HG03354 (cell line): ENCODE data around the gene NAA16.
A peak's percentile ranks its signal among the peaks of the same experiment; 100 is the strongest.

ENCODE experiments used
- ATAC-seq: cut with Tn5 transposase; IDR thresholded peaks from one replicate; pipeline ENCODE4 v1.9.1; 2021; ENCODE audit warnings: mild to moderate bottlenecking; ENCODE audit not compliant: unreplicated experiment, poor library complexity, severe bottlenecking

NAA16 gene

DNA sequence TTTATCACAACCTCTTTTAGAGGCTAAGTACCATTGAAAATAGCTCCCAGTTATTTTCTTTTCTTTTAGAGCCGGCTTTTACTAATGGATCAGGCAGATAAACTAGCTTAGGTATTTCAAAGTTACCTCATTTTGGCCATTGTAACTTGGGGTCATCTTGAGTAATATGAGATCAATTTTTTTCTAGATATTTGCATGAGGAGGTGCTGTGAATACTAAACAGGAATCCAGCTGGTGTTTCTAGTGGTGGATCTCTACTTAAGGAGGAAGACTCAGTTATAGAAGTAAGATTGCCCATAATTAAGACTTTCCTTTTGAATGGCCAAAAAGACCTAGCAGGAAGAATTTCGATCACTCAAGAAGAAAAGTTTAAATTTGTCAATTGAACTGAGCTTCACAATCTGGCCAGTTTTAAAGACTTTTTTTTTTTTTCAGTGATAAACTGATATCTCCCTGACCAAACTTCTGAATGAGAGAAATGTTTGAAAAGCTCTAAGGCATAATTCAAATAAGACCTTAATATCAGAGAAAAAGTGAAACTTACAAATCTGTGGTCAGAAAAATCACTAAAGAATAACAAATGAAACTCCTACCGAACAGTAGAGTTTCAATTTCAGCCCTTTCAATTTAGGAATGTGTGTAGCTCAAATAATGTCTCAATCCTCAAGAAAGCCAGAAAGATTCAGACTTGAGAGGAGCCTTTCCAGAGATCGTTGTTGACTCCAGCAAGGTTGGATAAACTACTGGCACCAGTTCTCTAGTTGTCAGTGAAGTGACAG lies 11.6 kb upstream of the NAA16 start:
- ATAC-seq: peak; percentile 54

DNA sequence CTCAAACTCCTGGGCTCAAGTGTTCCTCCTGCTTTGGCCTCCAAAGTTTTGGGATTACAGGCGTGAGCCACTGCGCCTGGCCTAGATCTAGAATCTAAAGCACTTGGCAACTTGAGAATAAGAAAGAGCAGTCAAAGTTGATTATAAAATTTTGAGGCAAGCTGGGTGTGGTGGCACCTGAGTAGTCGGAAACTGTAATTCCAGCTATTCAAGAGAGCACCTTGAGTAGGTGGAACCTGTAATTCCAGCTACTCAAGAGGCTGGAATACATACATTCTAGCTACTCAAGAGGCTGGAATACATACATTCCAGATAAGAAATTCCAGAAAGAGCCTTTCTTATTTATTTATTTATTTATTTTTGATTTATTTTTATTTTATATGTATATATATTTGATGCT lies 8.3 kb upstream of the NAA16 start:
- no peak for ATAC-seq

DNA sequence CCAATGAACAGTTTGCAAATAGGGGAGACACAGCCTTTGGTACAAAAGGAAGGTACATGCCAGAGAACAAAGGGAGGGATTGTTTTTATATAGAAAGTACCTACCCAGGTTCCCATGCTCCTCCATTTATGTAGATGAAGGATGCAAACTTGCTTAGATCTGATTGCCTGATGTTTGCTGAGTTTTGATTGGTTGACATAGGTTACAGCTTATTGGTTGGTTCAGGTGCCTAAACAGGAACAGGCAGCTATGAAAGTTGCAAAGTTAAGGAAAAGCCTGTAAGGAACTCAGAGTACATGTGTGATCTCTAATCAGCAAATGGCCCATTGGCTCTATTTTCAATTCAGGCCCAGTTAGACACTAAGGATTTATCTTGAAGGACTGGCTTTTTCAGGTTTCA lies 6.5 kb upstream of the NAA16 start:
- ATAC-seq: no peak

DNA sequence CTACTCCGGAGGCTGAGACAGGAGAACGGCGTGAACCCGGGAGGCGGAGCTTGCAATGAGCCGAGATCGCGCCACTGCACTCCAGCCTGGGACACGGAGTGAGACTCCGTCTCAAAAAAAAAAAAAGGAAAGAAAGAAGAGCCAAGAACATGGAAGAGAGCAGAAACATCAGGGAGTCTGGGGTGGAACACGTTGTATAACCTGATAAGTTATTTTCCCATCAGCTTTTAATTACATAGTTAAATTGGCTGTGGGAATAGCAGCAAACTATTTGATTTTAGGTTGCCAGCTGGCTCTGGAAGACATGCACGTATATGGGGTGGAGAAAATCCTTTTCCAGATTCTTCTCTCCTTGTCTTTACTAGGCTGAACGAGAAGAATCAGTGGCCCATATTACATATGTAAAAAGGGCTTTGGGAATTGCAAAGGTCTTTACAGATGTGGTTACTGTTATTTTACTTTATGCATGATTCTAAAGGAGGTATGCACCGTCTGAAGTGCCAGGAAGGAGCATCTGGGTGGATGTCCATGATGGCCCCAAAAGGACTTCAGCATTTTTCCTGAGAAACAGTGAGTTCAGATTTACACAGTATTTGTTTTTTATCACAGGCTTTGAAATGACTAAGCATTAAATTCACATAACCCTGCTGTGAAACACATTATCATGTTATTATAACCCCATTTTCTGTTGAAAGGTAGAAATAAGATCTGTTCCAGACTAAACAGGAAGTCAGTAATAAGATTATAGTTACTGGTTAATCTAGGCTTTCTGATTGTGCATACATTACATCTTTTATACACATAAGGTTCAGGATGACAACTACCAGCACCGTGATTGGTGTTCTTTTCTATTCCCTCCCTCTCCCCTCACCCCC lies 4.6 kb upstream of the NAA16 start:
- no peak for ATAC-seq

DNA sequence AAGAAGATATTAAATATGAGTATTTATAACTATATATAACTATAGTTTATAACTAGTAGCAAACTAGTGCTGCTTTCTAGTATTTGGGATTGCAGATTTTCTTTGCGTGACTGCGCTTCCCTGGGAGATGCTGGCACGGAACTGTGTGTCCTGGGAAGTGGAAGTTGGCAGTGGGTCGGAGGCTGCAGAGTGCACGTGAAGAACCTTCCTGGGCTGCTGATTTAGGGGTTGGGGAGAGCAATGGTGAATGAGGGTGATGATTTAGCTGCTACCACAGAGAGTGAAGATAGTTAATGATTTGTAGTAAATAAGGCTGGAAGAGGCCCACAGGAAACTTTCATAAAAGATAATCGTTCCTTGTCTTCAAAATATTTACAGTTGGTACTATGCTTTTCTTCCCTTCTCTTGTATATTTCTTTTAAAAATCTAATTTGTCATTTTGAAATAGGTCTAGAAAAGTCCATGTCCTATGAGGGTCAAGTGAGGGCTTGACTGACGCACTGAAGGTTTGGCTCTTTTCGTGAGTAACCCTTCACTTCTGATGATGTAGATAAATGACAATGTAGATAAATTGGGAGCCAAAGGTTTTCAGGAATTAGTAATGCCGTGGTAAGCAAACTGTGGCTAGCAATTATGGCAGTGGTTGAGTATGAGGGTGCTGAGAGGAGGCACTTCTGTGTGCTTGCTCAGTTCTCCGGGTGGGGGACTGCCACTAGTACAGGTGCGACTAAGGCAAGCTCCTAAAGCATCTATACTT lies 3.0 kb upstream of the NAA16 start:
- ATAC-seq: no peak

DNA sequence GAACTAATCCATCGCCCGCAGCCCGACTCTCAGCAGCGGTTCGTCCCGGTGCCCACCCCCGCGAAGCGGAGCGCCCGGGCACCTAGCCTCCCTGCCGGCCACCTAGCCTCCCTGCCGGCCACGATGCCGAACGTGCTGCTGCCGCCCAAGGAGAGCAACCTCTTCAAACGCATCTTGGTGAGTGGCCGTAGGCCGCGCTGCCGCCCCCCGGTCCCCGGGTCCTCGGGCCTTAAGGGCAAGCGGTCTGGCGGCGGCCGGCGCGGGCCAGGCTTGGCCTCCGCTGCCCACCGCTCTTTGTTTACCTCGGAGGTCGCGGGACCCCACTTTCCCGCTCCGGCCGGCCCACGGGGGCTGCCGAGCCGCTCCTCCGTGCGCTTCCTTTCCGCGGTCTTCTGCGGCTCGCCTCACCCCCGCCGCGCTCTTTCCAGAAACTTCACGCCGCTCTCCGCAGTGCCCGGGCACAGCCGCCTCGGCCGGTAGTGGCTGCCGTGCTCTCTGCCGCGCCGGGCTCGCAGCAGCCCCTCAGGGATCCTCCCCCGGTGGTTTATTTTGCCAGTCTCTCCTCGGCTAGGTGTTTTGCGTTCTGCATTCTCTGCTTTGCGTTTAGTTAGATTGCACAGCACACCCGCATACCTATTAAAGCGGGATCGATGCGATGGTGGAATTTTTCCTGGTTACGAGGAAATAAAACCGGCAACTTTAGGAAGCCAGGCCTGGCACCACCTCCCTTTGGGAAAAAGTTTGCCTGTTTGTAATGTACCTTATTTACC lies 524 bp downstream of the NAA16 start:
- peak; percentile 63 for ATAC-seq

DNA sequence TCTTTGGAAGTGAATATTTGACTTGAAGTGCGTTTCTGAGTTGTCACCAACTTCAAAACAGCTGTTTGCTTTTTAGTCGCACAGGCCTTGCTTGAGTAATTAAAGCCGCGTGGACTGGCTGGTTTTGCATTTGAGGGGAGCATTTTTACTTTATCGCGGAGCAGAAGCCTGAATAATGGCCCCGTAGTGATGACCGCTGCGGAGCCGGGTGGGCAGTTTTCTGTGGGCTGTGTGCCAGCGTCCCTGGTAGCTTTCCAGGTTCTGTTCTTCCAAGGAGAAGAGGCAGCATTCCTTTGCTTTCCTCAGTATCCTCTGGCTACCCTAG lies 1.1 kb downstream of the NAA16 start:
- ATAC-seq: peak; percentile 29

DNA sequence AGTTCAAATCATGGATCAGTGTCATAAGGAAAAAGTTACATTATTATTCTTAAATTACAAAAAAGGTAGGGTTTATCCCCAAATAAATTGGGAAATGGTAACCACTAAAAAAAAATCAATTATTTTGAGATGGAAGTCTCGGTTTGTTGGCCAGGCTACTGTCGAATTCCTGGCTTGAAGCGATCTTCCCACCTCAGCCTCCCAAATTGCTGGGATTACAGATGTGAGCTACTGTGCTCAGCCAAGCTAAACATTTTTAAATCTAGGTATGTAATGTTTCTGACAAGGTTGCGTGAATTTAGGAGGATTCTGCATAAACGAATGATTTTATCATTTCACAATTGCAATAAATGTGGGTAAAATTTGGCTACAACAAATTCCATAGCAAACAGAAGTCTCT lies 2.0 kb downstream of the NAA16 start:
- no peak for ATAC-seq

DNA sequence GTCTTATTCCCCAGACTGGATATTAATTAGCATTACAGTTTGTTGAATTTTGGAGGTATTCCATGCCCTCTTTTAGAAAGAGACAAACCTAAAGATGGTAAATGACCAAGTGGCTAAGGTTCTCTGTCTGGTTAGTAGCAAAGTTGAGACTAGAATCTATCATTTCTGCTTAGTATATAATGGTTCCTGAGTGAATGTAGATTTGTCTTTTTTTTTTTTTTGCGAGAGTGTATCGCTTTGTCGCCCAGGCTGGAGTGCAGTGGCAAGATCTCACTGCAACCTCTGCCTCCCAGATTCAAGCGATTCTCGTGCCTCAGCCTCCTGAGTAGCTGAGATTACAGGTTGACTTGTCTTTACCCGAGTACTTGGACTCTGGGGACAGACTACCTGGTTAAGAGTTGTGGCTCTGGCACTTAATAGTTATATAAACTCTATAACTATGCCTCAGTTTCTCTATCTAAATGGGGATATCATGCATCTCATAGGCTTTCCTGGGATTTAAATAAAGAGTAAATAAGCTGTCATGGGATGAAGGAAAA lies 2.7 kb downstream of the NAA16 start:
- no peak for ATAC-seq

DNA sequence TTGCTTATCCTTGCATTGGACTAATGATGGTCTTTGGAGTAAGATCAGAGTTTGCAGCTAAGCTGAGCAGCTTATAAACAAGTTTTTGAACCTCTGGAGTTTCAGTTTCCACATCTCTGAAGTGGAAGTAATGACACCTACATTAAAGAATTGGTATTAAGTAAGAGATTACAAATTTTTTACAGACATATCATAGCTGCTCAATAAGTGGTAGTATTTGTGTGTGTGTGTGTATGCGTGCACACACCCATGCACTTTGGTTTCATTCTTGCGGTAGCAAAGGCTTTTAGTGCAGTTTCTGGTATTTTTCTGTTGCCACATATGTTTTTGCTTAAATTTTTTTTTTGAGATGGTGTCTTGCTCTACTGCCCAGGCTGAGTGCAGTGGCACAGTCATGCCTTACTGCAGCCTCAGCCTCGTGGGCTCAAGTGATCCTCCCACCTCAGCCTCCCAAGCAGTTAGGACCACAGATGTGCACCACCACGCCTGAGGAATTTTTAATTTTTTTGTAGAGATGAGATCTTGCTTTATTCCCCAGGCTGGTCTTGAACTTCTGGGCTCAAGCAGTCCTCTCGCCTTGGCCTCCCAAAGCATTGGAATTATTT lies 4.5 kb downstream of the NAA16 start:
- ATAC-seq: no peak

DNA sequence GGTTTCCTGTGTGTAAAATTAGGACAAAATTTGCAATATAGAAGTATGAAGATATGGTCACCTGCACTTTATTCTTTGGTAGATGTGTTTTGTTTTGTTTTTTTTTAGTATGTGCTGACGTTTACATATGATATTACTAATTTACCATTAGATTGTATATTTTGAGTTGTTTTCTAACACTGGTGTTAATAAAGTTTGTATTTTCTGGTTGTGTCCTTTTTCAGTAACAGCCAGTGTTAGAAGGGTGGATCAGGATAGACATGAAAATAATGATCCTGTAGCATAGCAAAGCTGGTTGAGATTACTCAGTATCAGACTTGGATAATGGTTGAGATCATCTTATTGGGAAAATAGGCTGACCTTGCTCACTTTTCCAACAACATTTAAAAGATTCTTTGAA lies 6.2 kb downstream of the NAA16 start:
- no peak for ATAC-seq

DNA sequence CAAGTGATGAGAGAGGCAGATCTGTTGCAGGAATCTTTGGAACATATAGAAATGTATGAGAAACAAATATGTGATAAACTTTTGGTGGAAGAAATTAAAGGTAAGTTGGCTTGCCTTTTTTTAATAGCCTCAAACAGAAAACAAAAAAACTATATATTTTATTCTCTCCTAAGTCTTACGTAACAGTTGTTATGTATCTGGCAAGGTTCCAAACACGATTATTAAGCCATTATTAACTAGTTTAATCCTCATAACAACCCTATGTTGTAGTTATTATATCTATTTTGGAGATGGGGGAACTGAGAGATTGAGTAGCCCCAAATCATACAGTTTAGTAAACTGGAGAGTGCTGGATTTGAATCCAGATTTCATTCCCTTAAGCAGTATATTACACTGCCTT lies 14.7 kb downstream of the NAA16 start:
- ATAC-seq: no peak

DNA sequence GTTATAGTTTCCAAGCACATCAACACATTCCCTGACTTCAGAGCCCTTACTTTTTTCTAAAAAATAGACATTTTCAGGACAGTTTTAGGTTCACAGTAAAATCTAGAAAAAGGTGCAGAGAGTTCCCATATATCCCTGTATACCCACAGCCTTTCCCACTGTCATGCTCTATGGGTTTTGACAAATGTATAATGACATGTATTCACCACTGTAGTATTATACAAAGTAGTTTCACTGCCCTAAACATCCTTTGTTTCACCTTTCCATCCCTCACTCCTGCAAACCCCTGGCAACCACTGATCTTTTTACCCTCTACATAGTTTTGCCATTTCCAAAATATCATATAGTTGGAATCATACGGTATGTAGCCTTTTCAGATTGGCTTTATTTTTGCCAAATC lies 15.6 kb downstream of the NAA16 start:
- ATAC-seq: no peak

DNA sequence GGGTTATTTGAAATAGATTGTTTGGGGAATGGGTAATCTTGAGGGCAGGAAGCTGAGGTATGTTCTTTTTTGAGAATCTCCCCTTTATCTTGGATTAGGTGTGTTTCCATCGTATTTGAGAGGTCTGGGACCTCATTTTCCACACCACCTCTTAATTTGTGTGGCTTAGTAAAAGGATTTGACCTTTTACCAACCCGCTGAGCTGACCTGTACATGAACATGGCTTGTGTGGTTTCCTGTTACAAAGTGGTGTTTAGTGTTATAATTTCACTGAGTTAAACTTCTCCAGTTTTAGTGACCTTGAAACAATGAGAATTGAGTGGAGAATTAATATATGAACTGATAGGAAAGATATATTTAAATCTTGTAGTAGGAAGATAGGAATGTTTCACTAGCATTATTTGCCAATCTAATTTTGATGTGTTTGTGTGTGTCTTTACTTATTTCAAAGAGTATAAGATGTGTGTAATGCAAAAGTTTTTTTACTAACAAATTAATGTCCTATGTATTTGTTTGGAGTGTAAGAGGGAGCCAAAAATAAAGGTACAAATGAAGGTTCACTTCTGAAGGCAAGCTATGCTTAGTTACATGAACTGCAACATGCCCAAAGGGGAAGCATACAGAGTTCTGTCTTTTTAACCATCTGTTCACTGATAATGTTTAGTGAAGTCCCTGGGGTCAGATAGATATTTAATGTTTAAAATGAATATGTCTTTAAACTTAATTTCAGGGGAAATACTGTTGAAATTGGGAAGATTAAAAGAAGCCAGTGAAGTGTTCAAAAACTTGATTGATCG lies 17.1 kb downstream of the NAA16 start:
- ATAC-seq: no peak

DNA sequence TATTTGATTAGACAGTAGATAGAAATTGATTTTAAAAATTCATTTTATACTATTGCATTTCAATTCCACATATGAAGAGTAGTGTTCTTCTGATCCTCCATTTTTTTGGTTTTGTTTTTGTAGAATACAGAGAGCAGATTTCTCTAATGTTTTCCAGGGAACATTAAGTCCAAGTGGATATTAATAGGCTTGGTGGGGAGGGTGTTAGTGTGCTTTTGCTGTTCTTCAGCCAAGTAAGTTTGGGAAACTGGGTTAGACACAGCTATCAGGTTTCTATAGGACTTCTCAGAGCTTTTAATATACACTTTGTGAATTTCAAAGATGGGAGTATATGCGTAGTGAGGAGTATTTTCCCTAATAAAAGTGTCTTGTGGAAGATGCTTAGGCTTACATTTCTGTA lies 21.8 kb downstream of the NAA16 start:
- ATAC-seq: no peak

DNA sequence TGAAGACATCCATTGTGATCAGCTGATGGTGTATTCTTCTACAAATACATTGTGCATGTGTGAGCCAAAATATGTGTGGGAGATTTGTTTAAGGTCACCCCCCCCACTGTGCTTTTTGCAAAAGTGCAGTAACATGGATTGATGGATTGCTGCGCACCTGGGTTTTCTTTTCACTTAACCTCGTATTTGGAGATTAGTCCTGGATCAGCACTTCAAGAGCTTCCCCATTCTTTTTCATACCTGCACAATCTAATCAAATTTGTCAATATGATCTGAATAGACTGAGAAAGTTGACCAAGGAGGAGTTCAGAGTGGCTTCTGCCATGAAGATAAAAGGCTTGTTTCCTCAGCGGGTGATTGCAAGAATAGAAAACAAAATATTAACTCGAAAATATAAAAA lies 23.7 kb downstream of the NAA16 start:
- no peak for ATAC-seq

DNA sequence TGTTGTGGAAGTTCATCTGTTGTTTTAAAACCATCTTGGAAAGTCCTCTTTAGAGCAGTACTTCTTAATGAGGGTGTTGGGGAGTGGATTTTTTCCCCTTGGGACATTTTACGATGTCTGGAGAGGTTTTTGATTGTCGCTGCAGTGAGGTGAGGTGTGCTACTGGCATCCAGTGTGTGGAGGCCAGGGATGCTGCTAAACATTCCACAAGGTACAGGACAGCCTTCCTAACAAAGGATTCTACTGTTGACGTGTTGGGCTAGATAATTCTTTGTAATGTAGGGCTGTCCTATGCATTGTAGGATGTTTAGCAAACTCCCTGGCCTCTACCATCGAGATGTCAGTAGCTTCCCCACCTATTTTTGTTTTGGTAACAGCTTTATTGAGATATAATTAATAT lies 33.3 kb downstream of the NAA16 start:
- no peak for ATAC-seq

DNA sequence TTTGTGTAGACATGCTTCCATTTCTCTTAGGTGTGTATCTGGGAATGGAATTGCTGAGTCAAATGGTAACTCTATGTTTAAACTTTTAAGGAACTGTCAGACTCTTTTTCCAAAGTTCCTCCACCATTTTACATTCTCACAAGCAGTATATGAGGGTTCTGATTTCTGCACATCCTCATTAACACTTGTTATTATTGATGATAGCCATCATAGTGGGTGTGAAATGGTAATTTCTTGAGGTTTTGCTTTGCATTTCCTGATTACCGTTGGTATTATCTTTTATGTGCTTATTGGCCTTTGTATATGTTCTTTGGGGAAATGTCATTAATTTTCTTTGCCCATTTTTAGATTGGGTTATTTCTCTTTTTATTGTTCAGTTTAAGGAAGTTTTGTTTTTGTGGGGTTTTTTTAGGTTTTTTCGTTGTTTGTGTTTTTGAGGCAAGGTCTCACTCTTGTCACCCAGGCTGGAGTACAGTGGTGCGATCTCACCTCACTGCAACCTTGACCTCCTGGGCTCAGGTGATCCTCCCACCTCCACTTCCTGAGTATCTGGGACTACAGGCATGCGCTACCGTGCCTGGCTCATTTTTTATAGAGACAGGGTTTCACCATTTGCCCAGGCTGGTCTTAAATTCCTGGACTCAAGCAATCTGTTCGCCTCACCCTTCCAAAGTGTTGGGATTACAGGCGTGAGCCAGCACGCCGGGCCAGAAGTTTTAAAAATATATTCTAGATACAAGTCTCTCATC lies 34.3 kb downstream of the NAA16 start:
- ATAC-seq: no peak
